ENCODE results near the gene DMD. TPM values are rescaled to one million over a fixed set of nuclear protein-coding genes. Genes with fewer than 3 reads are reported as not detected.

DMD gene
- polyA plus RNA-seq, 3 donors = 0.23 TPM; not detected in 2

DNA sequence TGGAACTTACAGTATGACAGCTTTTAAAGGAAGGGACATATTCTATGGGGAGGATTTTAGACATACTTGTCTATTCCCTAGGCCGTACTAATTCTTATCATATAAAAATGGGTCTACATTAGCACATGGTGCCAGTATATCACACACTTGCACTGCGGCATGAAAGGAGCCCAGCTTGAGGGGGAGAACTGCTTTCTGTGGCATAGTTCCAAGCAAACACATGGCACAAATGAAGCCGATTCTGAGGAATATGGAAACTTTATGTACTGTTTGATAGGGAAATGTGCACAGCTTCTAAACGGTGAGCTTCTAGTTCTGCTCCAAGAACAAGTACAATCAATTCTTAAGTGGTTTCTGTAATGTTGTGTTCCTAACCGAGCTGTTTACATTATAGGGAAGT, 1463.9 kb downstream of the DMD start:
- Mint-ChIP-seq H3K27me3 (ENCODE audit: low read depth in 3 of 3) (peaks cover 0 to 2% (median 0%) of the 10 kb centered on the region in 3 donors), H3K4me1 (no peaks in the 10 kb centered on the region), H3K4me3 (no peak overlapping the region), H3K9me3 (peaks cover 0 to 3% (median 0%) of the 10 kb centered on the region in 7 donors), H3K27ac (no peak overlapping the region), H3K36me3 (no peaks in the 10 kb centered on the region)
- H3K36me3 ChIP-seq (replicated peaks in 1 of 2; ENCODE audit: control insufficient read depth in 1 of 2, insufficient read depth in 2 of 2, low read length in 2 of 2) = no peaks in the 10 kb centered on the region
- no peak overlapping the region for H3K4me3 ChIP-seq (replicated peaks in 1 of 3; ENCODE audit: low read depth in 2 of 3, low read length in 3 of 3)
- H3K4me2 ChIP-seq (replicated peaks; ENCODE audit: extremely low read depth, low read length, poor library complexity, severe bottlenecking) = no peak overlapping the region
- TF ChIP-seq, protein P1, sequence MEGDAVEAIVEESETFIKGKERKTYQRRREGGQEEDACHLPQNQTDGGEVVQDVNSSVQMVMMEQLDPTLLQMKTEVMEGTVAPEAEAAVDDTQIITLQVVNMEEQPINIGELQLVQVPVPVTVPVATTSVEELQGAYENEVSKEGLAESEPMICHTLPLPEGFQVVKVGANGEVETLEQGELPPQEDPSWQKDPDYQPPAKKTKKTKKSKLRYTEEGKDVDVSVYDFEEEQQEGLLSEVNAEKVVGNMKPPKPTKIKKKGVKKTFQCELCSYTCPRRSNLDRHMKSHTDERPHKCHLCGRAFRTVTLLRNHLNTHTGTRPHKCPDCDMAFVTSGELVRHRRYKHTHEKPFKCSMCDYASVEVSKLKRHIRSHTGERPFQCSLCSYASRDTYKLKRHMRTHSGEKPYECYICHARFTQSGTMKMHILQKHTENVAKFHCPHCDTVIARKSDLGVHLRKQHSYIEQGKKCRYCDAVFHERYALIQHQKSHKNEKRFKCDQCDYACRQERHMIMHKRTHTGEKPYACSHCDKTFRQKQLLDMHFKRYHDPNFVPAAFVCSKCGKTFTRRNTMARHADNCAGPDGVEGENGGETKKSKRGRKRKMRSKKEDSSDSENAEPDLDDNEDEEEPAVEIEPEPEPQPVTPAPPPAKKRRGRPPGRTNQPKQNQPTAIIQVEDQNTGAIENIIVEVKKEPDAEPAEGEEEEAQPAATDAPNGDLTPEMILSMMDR (IDR thresholded peaks at IDR 0.05) = no peak
- H3K9ac ChIP-seq (ENCODE audit: insufficient read depth, low read length, poor library complexity, severe bottlenecking) = no peak overlapping the region
- no peaks in the 10 kb centered on the region for H3K9me3 ChIP-seq (replicated peaks in 1 of 2; ENCODE audit: control insufficient read depth in 1 of 2, insufficient read depth in 1 of 2, low read length in 2 of 2)
- no peaks in the 10 kb centered on the region for H3K27me3 ChIP-seq (ENCODE audit: control insufficient read depth in 2 of 2, insufficient read depth in 2 of 2, low read length in 2 of 2)
- no peaks in the 10 kb centered on the region for H3K79me2 ChIP-seq (ENCODE audit: insufficient read depth, low read length)
- no peak for DNase-seq
- no peaks in the 10 kb centered on the region for H4K20me1 ChIP-seq (ENCODE audit: insufficient read depth, low read length)
- no peak overlapping the region for H2AFZ ChIP-seq (ENCODE audit: insufficient read depth, low read depth, low read length, poor library complexity, severe bottlenecking)
- WGBS (ENCODE audit: insufficient coverage) = no CpG with 5 or more reads among the region's 5 CpGs
- no peak overlapping the region for H3K27ac ChIP-seq (ENCODE audit: low read depth in 1 of 2, low read length in 2 of 2)
- intact Hi-C loops (cut with micrococcal nuclease) = no loop called here
- H3K4me1 ChIP-seq (ENCODE audit: control insufficient read depth in 1 of 2, insufficient read depth in 2 of 2, low read length in 2 of 2) = no peaks in the 10 kb centered on the region

DNA sequence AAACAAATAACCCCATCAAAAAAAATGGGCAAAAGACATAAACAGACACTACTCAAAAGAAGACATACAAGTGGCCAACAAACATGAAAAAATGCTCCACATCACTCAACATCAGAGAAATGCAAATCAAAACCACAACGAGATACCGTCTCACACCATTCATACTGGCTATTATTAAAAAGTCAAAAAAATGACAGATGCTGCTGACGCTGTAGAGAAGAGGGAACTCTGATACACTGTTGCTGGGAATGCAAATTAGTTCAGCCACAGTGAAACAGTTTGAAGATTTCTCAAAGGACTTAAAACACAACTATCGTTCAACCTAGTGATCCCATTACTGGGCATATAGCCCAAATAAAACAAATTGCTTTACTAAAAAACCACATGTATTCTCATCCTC, 1468.3 kb downstream of the DMD start:
- H3K27ac Mint-ChIP-seq = no peak overlapping the region
- Histone ChIP-seq H3K36me3 (replicated peaks in 1 of 2; ENCODE audit: control insufficient read depth in 1 of 2, insufficient read depth in 2 of 2, low read length in 2 of 2) (no peaks in the 10 kb centered on the region), H3K9me3 (replicated peaks in 1 of 2; ENCODE audit: control insufficient read depth in 1 of 2, insufficient read depth in 1 of 2, low read length in 2 of 2) (no peaks in the 10 kb centered on the region), H3K4me3 (replicated peaks in 1 of 3; ENCODE audit: low read depth in 2 of 3, low read length in 3 of 3) (no peak overlapping the region), H3K4me2 (replicated peaks; ENCODE audit: extremely low read depth, low read length, poor library complexity, severe bottlenecking) (no peak overlapping the region), H3K9ac (ENCODE audit: insufficient read depth, low read length, poor library complexity, severe bottlenecking) (no peak overlapping the region), H3K27ac (ENCODE audit: low read depth in 1 of 2, low read length in 2 of 2) (no peak overlapping the region), H2AFZ (ENCODE audit: insufficient read depth, low read depth, low read length, poor library complexity, severe bottlenecking) (no peak overlapping the region), H3K79me2 (ENCODE audit: insufficient read depth, low read length) (no peaks in the 10 kb centered on the region), H3K4me1 (ENCODE audit: control insufficient read depth in 1 of 2, insufficient read depth in 2 of 2, low read length in 2 of 2) (no peaks in the 10 kb centered on the region), H4K20me1 (ENCODE audit: insufficient read depth, low read length) (no peaks in the 10 kb centered on the region), H3K27me3 (ENCODE audit: control insufficient read depth in 2 of 2, insufficient read depth in 2 of 2, low read length in 2 of 2) (no peaks in the 10 kb centered on the region)
- H3K4me3 Mint-ChIP-seq = no peak overlapping the region
- WGBS (ENCODE audit: insufficient coverage) = no CpG with 5 or more reads among the region's 4 CpGs
- no peaks in the 10 kb centered on the region for H3K4me1 Mint-ChIP-seq
- intact Hi-C loops (cut with micrococcal nuclease) = no loop called here
- no peak for DNase-seq
- peaks cover 0 to 5% (median 0%) of the 10 kb centered on the region in 3 donors for H3K27me3 Mint-ChIP-seq (ENCODE audit: low read depth in 3 of 3)
- TF ChIP-seq, protein P1 (IDR thresholded peaks at IDR 0.05) = no peak
- peaks cover 0 to 6% (median 2%) of the 10 kb centered on the region in 7 donors for H3K9me3 Mint-ChIP-seq
- H3K36me3 Mint-ChIP-seq = no peaks in the 10 kb centered on the region

All from CD14-positive monocyte (primary cell).